ENCODE results near the gene SLCO4A1. TPM values are rescaled to one million over a fixed set of nuclear protein-coding genes. Genes with fewer than 3 reads are reported as not detected.

SLCO4A1 gene
- polyA plus RNA-seq, 1 experiment: 0.09 TPM

GRCh38 chr20:62648318-62648995 lies 6.2 kb downstream of the SLCO4A1 start:
- DNase-seq (ENCODE audit: low read depth, low spot score): no peak
- TF ChIP-seq CTCF (IDR thresholded peaks at IDR 0.05; ENCODE audit: low read depth, low read length): no peak
- Histone ChIP-seq H3K9me3 (ENCODE audit: control insufficient read depth, insufficient read depth, low read length) (no peaks in the 10 kb centered on the region; the same call in 1 of the 2 replicates), H3K27me3 (ENCODE audit: control insufficient read depth, insufficient read depth, low read length) (peaks cover 8% of the 10 kb centered on the region), H3K27ac (ENCODE audit: low read depth, low read length) (no peak overlapping the region), H3K4me3 (ENCODE audit: low read depth, low read length) (no peak overlapping the region)
- ChIA-PET CTCF (no interaction called here), POLR2A (no interaction called here)

DNA sequence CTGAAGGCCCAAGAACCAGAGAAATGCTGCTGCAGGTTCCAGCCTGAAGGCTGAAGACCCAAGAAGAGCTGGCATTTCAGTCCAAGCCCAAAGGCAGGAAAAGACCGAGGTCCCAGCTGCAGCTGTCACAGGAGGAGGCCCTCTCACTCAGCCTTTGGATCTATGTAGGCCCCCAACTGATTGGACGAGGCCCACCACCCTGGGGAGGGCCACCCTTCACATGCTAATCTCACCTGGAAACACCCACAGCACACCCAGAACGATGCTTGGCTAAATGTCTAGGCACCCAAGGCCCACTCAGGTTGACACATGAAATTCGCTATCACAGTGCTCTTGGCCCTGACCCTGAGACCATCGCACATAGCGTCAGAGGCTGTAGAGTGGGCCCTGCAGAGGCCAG lies 6.8 kb downstream of the SLCO4A1 start:
- POLR2A ChIA-PET: no interaction called here
- TF ChIP-seq CTCF (IDR thresholded peaks at IDR 0.05; ENCODE audit: low read depth, low read length): no peak
- Histone ChIP-seq H3K4me3 (ENCODE audit: low read depth, low read length) (no peak overlapping the region), H3K27ac (ENCODE audit: low read depth, low read length) (no peak overlapping the region), H3K27me3 (ENCODE audit: control insufficient read depth, insufficient read depth, low read length) (peaks cover 3% of the 10 kb centered on the region), H3K9me3 (ENCODE audit: control insufficient read depth, insufficient read depth, low read length) (no peaks in the 10 kb centered on the region; the same call in 1 of the 2 replicates)
- DNase-seq (ENCODE audit: low read depth, low spot score): no peak
- CTCF ChIA-PET: no interaction called here

DNA sequence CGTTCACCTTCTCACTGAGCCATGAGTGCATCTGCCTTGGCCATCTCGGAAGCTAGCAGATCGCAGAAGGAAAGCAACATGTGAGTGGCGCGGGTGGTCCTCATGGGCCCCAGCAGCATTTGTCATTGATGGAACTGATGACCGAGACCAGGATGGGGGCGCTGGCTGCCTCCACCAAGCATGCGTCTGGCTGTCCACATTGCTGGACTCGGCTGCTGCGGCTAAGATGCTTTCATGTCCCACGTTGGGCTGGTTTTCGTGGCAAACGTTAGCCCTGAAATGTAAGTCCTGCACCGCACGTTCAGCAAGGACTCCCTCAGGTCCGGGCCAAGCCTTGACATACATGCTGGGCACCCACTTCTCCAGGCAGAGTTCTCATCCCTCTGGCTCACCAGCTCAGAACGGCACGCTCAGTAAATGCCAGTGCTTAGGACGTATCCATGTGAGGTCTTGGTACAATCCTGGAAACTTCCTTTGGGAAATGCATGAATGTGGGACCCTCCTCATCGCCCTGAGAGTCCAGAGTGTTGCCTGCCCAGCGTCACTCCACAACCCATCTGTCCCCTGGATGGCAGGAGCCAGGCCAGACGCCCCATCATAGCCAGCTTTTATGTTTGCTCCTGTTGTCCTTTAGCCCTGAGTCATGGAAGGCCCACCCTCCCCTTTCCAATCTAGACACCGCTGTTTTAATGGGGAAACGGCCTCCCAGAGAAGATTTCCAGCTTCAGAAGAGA lies 8.4 kb downstream of the SLCO4A1 start:
- ChIA-PET CTCF (interaction anchor here (1.0 to 1.2 kb wide), 2 partner anchors 141 to 158 kb away, joined by 3 to 4 read pairs; no protein-coding TSS in a partner anchor), POLR2A (no interaction called here)
- Histone ChIP-seq H3K9me3 (ENCODE audit: control insufficient read depth, insufficient read depth, low read length) (no peaks in the 10 kb centered on the region; the same call in 1 of the 2 replicates), H3K27me3 (ENCODE audit: control insufficient read depth, insufficient read depth, low read length) (no peaks in the 10 kb centered on the region), H3K27ac (ENCODE audit: low read depth, low read length) (no peak overlapping the region), H3K4me3 (ENCODE audit: low read depth, low read length) (no peak overlapping the region)
- DNase-seq (ENCODE audit: low read depth, low spot score): no peak
- no peak for TF ChIP-seq CTCF (IDR thresholded peaks at IDR 0.05; ENCODE audit: low read depth, low read length)

DNA sequence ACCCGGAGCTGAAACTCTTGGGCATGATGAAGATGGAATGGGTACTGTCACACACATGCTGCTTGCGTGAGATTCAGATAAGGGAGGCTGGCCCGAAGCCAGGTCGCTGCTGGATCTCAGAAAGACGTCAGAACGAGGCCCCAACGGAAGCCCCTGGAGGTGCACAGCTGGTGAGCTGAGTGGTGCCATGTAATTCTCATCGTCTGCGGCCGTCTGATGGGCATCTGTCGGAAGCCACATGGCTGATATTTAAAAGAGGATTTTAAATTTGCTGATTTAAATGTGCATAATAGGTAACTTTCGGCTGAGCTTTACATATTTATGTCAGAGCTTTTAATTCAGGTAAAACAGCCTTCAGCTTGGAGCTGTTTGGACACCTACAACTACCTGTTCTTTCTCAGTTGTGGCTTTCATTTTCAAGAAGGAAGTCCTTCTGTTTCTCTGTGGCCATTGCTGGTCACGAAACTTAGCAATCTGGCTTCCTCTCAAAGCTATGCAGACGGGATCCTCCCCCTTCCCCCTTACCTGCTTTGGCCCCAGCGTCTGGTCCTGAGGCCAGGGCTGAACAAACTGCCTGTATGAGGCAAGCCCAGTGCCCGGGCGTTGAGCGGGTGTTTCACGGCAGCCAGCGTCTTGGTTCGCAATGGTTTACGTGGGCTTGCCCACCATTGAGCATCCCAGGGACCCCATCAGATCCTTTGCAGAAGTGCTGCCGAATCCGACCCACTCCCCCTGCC lies 9.2 kb downstream of the SLCO4A1 start:
- CTCF ChIA-PET: interaction anchor here (1.0 to 1.2 kb wide), 2 partner anchors 140 to 157 kb away, joined by 3 to 4 read pairs; no protein-coding TSS in a partner anchor
- H3K27me3 ChIP-seq (ENCODE audit: control insufficient read depth, insufficient read depth, low read length): no peaks in the 10 kb centered on the region
- POLR2A ChIA-PET: no interaction called here
- H3K9me3 ChIP-seq (ENCODE audit: control insufficient read depth, insufficient read depth, low read length): no peaks in the 10 kb centered on the region; the same call in 1 of the 2 replicates
- DNase-seq (ENCODE audit: low read depth, low spot score): no peak
- H3K27ac ChIP-seq (ENCODE audit: low read depth, low read length): peak overlapping the region; percentile 65
- H3K4me3 ChIP-seq (ENCODE audit: low read depth, low read length): no peak overlapping the region
- no peak for TF ChIP-seq CTCF (IDR thresholded peaks at IDR 0.05; ENCODE audit: low read depth, low read length)

Measured in AG04450 (cell line).